Dermis microvascular lymphatic vessel endothelial cell (primary cell): ENCODE data around the gene DST. TPM values are rescaled to one million over a fixed set of nuclear protein-coding genes. Genes with fewer than 3 reads are reported as not detected.
"Not testable (repeated sequence)": the region's sequence is repeated elsewhere in the genome, so short reads cannot be mapped to it uniquely, and the experiment has no call there.

ENCODE experiments used
- DNase-seq, 2 donors: peaks; one replicate each; pipeline versions ENCODE4 v3.0.0 to v3.0.0-alpha.2; 2010; ENCODE audit warnings: low read depth in 2 of 2
- total RNA-seq: library from RNA; depleted of rRNA; stranded (reverse); fragments of >200 nt; gene quantifications from 2 replicates; pipeline ENCODE4 v1.2.1, GENCODE V29; 2014

Gene DST
- total RNA-seq, 1 donor from 2014 or later: 179 TPM

DNA sequence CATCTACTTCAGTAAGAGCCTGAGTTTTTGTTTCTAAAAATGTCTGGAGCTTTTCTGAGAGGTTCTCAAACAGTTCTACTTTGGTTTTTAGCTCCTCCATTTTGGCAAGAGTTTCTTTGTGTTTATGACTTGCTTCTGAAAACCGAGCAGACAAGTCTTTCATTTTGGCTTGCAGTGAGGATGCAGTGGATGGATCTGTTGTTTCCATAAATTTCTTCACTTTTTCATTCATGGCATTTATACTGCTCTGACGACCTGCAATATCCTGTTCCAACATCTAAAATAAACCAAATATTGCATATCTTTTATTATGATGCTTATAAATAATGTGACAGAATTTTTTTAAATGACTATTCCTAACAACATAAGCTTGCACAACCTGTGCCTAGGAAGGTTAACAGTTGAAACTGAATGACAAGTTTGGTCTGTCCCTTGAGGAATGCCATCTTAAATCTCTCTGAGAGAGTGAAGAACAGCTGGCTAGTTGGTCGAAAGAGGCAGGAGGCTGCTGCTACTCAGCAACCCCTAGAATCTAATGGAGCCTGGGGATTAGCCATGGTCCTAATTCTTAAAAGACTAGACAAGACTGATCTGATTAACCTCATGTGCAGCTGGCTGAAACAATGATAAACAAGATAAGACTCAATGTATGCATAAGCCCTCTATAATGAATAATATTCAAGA is 69.8 kb downstream of the DST start:
- no peak for DNase-seq

DNA sequence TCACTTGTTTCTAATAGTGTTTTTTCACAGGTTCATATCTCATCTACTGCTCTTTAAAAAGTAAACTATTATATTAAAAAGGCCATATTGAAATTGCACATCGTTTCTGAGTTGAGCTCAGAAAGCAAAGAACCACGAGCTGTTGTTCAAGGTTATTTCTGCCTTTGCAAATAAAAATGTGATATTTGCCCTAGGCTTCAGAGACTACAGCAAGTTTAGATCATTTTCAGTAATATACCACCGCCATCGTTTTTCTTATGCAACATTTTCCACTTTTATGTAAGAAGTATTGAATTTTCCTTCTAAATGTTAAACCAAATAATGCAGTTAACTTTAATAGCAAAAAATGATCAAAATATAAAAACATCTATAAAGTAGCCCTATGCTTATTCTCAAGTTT is 71.1 kb downstream of the DST start:
- DNase-seq: no peak

DNA sequence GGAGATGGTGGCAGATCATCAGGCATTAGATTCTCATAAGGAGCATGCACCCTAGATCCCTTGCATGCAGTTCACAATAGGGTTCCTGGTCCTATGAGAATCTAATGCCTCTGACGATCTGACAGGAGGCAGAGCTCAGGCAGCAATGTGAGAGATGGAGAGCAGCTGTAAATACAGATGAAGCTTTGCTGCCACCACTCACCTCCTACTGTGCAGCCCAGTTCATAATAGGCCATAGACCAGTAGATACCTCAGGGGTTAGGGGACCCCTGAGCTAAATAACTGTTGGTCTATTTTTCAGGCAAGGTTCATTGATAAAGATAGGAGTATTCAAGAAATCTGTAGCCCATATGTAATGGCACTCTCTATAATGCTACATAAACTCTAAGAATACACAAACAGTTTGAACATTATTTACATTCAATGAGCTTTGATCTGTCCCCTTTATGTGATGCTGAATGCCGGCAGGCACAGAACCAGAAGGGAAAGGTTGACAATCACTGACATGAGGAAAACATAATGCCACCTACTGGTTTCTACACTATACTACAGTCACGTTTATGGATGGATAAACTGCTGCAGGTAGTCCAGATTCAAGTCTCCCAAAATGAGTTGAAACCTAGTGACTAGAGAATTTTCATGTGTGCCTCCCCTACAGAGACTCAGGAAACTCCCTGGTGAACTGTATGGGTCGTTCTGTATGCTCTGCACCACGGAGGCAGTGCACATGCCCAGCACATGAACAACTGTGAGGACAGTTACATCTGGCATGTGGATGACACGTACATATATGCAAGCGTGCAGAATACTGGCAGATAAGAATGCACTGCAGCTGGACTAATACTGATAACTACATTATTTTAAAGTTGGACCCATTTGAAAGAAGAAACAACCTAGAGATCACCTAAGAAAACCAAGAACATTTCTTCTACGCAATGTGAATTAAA is 72.0 kb downstream of the DST start:
- DNase-seq: peak; percentile 38 to 52

DNA sequence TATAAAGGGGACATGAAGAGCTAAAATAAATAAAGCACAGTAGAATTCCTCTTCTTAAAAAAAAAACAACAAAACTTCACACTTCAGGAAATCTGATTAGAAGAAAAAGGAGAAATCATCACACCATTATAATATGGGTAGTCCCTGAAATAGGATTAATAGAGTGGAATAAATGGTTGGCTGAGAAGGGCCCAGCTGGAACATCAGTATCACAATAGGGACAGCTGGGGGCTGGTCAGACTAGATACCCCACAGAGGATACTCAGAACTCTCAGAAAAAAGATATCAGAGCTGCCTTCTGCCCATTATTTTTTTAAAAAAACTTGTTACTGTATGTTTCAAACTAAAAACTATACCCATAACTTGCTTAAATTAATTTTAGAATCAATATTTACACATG is 75.2 kb downstream of the DST start:
- DNase-seq: no peak

DNA sequence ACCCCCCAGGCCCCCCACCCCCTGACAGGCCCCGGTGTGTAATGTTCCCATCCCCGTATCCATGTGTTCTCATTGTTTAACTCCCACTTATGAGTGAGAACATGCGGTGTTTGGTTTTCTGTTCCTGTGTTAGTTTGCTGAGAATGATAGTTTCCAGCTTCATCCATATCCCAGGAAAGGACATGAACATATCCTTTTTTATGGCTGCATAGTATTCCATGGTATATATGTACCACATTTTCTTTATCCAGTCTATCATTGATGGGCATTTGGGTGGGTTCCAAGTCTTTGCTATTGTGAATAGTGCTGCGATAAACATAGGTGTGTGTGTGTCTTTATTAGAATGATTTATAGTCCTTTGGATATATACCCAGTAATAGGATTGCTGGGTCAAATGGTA is 80.0 kb downstream of the DST start:
- not testable (repeated sequence) for DNase-seq

DNA sequence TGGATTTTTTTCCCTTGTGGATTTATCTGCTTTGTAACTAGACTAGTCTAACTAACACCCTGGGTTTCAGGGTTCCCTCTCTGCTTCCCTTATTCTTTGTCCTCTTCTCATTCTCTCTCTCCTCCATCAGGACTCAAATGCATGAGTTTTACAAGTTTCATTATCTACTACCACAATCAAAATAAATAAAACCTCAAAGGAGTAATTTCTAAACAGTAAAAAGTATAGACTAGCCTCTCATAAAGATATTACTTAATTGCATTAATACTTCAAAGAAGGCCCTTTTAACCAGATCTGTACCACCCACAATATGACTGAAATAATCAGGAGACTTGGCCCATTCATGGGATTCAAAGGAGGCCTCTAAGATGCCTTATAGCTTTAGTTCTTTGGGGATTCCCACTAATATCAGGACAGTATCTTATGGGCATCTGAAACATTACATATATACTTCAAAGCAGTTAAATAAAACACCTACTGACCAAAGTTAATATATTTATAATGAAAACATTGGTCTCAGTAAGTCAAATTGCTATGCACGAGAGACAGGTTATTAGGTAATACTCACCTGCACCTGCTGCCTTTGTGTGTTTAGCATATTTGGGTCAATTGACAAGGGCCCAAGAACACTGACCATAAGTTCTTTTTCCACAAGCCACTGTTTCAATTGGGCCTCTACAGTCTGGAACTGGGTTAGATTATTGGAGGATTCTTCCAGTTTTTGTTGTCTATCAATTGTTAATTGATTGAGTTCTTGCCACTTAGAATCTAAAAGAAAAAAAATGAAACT is 85.7 kb downstream of the DST start:
- no peak for DNase-seq

DNA sequence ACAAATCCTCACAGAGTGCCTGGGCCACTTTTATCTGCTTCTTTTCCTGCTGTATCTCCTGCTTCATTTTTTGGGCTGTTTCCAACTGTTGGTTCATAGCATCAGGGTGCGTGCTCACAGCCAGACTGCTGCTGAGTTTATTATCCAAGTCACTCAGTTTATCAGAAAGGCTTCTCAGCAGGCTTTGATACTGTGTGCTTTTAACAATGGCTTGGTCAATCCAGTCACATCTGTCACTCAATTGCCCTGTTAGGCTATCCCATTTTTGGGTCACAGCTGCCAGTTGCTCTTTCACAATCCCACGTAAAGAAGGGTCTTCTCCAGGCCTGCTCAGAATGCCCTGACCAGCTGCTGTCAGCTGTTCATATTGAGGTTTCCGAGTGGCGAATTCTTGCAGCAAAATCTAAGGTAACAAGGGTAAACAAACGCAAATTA is 87.2 kb downstream of the DST start:
- no peak for DNase-seq

DNA sequence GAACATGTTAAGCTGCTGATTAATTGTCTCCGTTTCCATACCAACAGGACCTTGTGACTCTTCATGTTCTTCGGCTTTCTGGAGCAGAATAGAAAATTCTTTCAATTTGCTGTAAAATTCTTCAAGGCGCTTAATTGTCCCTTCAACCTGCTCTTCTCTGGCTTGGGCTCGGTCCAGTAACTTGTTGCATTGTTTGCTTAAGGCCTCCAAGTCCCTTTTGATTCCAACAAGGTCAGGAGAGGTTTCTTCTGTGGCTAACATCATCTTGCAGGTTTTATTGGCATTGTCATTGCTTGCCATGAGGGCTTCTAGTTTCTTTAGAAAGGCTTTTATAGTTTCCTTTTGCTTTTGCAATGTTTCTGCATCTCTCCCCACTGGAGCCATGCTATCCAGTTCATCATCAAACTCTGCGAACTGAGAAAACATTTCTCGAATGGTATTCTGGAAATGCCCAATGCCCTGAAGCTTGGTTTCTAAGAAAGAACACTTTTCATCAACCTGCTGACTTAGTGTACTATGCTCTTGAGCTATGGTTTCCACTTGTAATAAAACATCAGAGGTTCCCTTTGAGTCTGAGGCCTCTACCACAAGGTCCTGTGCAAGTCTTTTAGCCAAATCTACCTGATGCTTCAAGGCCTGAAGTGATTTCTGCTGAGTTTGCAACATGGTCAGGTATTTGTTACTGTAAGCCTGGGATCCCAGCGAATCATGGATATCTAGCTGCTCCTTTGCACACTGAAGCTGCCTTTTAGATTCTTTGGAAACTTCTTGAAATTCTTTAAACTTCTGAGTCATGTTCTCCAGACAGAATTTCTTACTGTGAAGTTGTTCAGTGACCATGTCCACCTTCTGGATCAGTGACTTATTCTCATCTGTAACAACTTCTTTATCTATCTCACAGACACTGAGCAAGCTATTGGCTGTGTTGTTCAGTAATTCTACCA is 90.2 kb downstream of the DST start:
- DNase-seq: no peak

DNA sequence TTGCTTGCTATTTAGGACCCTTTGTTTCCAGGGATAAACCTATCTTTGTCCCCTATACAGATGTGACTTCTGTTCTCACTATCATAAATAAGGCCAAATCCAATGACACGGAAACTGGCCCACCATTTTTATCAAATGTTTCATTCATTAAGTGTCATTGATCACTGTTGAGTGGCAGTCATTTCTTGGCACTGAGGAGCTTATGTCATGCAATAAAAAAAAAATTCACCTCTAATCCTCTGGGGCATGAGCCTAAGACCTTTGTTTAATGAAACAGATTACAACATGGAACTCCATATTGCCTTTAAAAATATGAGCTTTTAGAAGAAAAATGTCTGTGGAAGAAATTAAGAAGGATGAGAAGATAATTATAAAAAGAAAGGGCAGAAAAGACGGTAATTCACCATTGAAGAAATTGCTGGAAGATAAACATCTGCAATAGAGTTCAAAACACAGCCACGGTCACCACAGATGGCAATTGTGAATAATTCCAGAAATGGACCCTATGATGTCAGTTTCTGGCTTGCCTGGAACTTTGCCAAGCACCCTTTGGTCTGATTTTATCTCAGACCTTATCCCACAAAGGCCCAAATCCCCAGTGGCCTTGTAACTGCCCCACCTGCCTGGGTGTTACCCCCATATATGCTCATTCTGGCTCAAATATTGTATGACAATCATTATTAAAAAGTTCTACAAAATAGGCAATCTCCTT is 91.1 kb downstream of the DST start:
- DNase-seq: no peak

DNA sequence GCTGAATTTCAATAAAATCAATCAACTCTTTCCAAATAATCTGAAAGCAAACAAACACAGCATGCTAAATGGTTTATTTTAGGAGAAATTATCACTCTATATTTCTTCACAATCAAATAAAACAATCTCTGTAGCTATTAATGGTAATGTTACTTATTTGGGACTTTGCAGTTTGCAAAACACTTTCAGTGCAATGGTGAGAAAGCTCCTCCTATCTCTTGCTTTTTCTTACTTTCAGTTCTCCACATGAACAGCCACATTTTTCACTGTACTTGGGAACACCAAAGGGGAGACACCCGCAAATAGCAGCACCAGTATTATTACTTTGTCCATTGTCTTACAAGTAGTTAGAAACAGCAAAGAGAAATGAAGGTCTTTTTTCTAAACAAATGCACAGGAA is 92.4 kb downstream of the DST start:
- DNase-seq: no peak

DNA sequence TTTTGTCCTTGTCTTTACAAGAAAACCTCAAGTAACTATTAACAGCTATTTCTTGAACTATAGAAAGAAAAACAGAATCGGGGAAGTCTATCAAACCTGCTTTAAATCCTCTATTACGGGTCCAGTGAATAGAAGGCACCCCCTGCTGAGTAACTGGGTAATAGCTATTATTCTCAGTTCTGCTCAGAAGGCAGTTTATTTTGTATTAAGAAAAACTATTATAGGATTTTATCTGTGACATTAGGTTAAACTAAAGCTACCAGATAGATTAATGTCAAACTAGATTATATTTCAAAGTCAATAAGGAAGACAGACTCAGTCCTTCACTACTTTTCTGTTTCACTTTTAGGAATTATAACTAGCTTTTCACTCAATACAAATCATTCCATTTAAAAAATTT is 93.7 kb downstream of the DST start:
- peak in 1 of 2 donors; percentile 55 for DNase-seq

DNA sequence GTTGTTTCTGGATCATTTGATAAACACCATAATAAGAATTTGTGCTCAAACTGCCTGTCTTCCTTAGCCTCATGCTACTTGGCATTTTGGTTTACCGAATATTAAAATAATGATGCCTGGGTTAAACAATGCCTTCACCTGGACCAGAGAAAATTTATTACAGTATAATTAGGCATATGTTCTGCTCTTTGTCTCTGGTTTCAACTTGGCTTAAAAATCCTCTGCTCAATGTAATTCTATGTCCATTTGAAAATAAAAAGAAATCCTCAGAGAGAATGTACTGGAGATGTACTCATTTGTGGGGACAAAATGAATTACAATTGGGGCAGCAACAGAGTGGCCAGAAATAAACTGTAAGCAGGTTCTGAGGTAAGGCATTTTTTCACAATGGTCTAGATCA is 95.0 kb downstream of the DST start:
- DNase-seq: no peak

DNA sequence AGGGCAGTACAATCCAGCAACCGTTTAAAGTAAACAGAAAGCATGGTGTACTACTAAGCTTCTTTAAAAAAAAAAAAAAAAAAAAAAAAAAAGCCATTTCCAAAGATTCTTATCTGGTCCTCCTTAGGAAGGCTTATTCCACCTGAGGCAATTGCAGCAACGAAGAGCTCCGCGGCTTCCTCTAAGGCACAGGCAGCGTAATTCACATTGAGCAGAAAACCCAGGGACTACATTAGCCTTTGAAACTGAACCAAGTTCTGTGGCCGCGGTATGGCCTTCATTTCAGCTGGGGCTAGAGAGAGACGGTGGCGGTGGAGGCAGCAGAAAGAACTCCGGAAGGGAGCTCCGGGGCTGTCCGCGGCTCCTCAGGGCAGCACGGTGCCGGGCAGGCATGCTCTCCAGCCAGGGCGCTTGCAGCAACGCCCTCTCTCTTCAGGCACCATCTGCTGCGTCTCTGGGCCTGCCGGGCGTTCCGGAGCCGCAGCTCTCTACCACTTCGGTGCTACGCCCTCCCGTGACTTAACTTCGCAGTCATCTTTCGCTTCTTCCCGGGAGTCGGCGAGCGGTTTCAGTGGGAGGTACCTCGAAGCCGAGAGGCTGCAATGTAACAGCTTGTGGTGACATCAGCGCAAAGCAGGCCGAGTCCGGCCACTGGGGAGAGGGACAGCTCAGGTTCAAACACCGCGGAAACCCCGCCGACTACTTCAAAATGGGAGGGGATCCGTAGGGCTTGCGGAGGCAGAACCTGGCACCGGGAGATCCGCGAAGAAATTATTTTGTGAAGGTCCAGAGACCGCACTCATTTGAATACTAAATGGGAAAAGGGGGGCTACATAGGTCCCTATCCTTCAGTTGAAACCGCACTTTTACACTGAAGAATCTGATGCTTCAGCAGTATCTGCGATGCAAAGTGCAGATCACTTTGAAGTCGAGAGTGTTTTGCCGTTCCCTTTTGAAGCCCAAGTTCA is 100.0 kb downstream of the DST start:
- peak; percentile 86 to 95 for DNase-seq

DNA sequence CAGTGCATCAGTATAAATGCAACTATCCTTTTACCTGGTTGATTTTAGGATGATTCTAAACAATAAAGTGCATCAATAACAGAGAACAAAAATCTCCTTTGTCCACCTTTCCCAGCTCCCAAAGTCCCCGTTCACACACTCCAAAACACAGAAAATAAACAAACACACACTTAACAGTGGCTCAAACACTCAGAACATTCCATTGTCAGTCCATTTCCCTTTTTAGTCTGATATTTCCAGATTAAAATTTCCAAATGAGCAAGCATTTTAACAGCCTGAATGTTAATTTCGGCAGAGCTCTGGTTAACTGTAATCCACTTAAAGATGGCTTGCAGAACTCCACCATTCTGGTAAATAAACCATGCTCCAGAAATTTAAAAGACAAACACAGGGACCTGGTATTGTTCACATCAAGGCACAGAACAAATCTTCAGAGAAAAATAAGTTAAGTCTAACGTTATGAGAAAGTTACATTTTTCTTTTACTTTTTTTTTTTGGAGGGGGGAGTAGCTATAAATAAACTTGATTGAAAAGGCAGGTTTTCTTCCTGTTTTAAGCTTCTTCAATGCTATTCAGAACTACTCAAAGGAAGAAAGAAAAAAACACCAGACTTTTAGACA is 100.8 kb downstream of the DST start:
- peak; percentile 25 to 46 for DNase-seq

DNA sequence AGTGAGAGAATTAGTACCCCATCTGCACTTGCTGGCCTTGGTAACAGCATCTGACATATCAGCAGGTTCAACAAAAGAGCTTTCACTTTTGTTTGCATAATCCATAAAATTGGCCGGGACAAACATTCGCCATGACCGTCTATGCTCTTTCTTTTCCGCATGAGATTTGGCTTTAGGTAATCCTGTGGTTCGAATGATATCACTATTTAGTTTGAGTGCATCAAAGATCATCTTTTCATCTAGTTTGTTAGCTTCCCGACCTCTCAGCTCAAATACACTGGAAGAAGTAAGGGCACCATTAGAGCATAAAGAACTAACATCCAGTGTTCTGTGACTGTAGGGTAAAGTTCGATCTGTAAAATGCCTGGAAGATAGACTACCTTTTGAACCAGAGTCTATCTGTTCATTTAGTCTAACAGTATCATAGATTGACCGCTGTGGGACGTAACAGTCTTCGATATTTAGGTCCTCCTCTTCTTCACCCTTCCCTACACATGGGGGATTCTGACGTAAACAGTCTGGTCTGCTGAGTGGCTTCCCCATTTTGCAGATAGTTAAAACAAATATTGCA is 101.6 kb downstream of the DST start:
- DNase-seq: peak; percentile 51 to 65

DNA sequence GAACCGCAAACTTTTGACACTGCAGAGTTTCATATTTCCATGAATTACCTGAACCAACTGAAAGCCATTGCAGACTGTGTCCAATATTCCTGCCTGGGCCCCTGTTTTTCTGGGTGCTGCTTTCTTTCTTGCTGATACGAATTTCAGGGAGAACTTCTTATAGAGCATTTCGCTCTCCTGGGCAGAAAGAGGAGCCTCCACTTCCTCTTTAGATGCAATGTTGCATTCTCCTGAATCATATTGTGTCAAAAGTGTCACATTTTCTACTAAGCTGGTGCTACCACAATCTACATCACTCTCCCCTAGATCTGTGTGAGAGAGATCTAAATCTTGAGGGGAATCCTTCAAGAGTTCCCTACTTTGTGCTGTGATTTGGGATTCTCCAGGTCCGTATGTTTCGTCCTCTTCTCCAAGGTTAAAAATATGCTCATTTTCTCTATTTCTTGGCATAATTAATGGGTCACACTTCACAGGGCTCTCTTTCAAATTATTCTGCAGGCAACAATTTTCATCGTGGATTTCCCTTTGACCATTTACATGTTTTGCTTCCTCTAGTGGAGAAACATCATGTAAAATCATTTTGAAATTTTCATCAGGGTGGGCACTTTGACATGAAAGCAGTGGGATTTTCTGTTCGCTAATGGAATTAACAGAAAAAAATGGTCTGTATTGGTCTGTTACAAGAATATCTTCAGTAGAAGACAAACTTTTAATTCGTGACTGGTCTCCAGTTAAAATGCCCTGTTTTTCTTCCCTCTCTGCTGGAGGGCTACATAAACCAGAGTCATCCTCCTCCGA is 102.3 kb downstream of the DST start:
- DNase-seq: peak in 1 of 2 donors; percentile 9

DNA sequence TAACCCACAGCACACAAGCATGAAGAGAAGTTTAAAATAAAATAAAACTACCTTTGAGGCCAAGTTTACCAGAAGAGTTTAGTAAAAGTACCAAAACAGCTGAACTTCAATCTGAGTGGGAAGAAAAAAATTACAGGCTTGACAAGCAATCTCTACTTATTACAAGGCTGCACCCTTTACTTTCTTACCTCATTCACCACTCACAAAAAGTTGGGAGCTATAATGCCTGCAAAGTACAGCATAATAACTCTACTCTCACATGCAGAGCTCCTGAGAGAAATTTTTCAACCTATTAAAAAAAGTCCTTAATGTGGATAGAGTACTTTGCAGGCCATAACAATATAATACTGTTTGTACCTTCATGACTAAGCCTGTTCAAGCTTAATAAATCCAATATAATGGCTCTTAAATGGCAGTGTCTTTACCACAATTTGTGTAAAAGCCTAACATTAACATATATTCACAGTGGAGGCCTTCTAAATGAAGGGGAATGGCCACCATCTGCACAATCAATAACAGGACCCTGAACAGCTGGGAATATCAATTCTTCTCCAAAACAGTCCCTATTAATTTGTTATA is 103.1 kb downstream of the DST start:
- no peak for DNase-seq
